CD14-positive monocyte (primary cell): Measurements from ENCODE around the gene NLK. TPM values are rescaled to one million over a fixed set of nuclear protein-coding genes. Genes with fewer than 3 reads are reported as not detected.
A peak's percentile ranks its signal among the peaks of the same experiment; 100 is the strongest.

Experiments used
- DNase-seq, 3 donors: peaks; one replicate each; pipeline ENCODE4 v3.0.0-alpha.2; 2011 to 2022
- H2AFZ ChIP-seq: 2 replicates; pipeline ENCODE4 v1.6.0; 2012; ENCODE audit warnings: mild to moderate bottlenecking, low read depth, low read length, inconsistent platforms; ENCODE audit not compliant: insufficient read depth, poor library complexity, severe bottlenecking
- H3K27ac ChIP-seq, 2 donors: 1 replicate in 1 of 2; 2 replicates in 1 of 2; pipeline ENCODE4 v1.5.1; 2012 to 2013; ENCODE audit warnings: low read length in 2 of 2, control low read depth in 1 of 2, inconsistent platforms in 1 of 2, low read depth in 1 of 2, mild to moderate bottlenecking in 1 of 2
- H3K27me3 ChIP-seq, 2 donors: one replicate each; pipeline versions ENCODE4 v1.6.0 to v1.6.1; 2011 to 2013; ENCODE audit warnings: low read length in 2 of 2; ENCODE audit not compliant: control insufficient read depth in 2 of 2, insufficient read depth in 2 of 2
- H3K36me3 ChIP-seq, 2 donors: replicated peaks in 1 of 2; 1 replicate in 1 of 2; 2 replicates in 1 of 2; pipeline versions ENCODE4 v1.5.1 to v1.6.1; 2012 to 2013; ENCODE audit warnings: low read length in 2 of 2, control low read depth in 1 of 2, inconsistent platforms in 1 of 2, mild to moderate bottlenecking in 1 of 2; ENCODE audit not compliant: insufficient read depth in 2 of 2, control insufficient read depth in 1 of 2
- H3K4me1 ChIP-seq, 2 donors: 1 replicate in 1 of 2; 2 replicates in 1 of 2; pipeline versions ENCODE4 v1.5.1 to v1.6.1; 2012 to 2013; ENCODE audit warnings: low read length in 2 of 2, control low read depth in 1 of 2, inconsistent platforms in 1 of 2, mild to moderate bottlenecking in 1 of 2, moderate library complexity in 1 of 2; ENCODE audit not compliant: insufficient read depth in 2 of 2, control insufficient read depth in 1 of 2
- H3K4me2 ChIP-seq: replicated peaks from 2 replicates; pipeline ENCODE3; 2012; ENCODE audit warnings: low read length, moderate library complexity, mild to moderate bottlenecking; ENCODE audit not compliant: poor library complexity, severe bottlenecking; ENCODE audit errors: extremely low read depth
- H3K4me3 ChIP-seq, 3 experiments: fragments of 200-600 bp in 1 of 3; sonication (generic) in 1 of 3; replicated peaks in 1 of 3; 1 replicate in 2 of 3; 2 replicates in 1 of 3; pipeline ENCODE4 v1.5.1; 2011 to 2013; ENCODE audit warnings: low read length in 3 of 3, mild to moderate bottlenecking in 3 of 3, control low read depth in 2 of 3, low read depth in 2 of 3, inconsistent platforms in 1 of 3, moderate library complexity in 1 of 3
- H3K79me2 ChIP-seq: 2 replicates; pipeline ENCODE4 v1.6.0; 2012; ENCODE audit warnings: mild to moderate bottlenecking, control low read depth, inconsistent platforms, low read length, moderate library complexity; ENCODE audit not compliant: insufficient read depth
- H3K9ac ChIP-seq: 2 replicates; pipeline ENCODE4 v1.6.0; 2017; ENCODE audit warnings: low read length, mild to moderate bottlenecking; ENCODE audit not compliant: insufficient read depth, poor library complexity, severe bottlenecking
- H3K9me3 ChIP-seq, 2 donors: replicated peaks in 1 of 2; 1 replicate in 1 of 2; 2 replicates in 1 of 2; pipeline versions ENCODE4 v1.5.1 to v1.6.1; 2012 to 2013; ENCODE audit warnings: low read length in 2 of 2, control low read depth in 1 of 2; ENCODE audit not compliant: control insufficient read depth in 1 of 2, insufficient read depth in 1 of 2
- H4K20me1 ChIP-seq: 2 replicates; pipeline ENCODE4 v1.6.0; 2012; ENCODE audit warnings: mild to moderate bottlenecking, low read length, control low read depth, moderate library complexity; ENCODE audit not compliant: insufficient read depth
- H3K27ac Mint-ChIP-seq, 7 donors: one replicate each; pipeline ENCODE4 v1.8.0; 2020; ENCODE audit warnings: mild to moderate bottlenecking in 7 of 7, mixed read lengths in 7 of 7, moderate library complexity in 6 of 7, inconsistent platforms in 2 of 7
- H3K27me3 Mint-ChIP-seq, 3 donors: one replicate each; pipeline ENCODE4 v1.8.0; 2021 to 2022; ENCODE audit warnings: low read depth in 3 of 3, mild to moderate bottlenecking in 3 of 3, mixed read lengths in 3 of 3, moderate library complexity in 3 of 3, inconsistent platforms in 1 of 3
- H3K36me3 Mint-ChIP-seq, 2 donors: one replicate each; pipeline ENCODE4 v1.8.0; 2020; ENCODE audit warnings: mixed read lengths in 2 of 2, inconsistent platforms in 1 of 2, mild to moderate bottlenecking in 1 of 2
- H3K4me1 Mint-ChIP-seq: one replicate; pipeline ENCODE4 v1.8.0; 2020; ENCODE audit warnings: mild to moderate bottlenecking, mixed read lengths
- H3K4me3 Mint-ChIP-seq, 2 donors: one replicate each; pipeline ENCODE4 v1.8.0; 2020; ENCODE audit warnings: mild to moderate bottlenecking in 2 of 2, mixed read lengths in 2 of 2, moderate library complexity in 1 of 2
- H3K9me3 Mint-ChIP-seq, 7 donors: one replicate each; pipeline ENCODE4 v1.8.0; 2020 to 2022; ENCODE audit warnings: mixed read lengths in 7 of 7, mild to moderate bottlenecking in 6 of 7, moderate library complexity in 6 of 7, inconsistent platforms in 2 of 7
- CTCF ChIP-seq: fragments of 200-600 bp; IDR thresholded peaks from one replicate; pipeline ENCODE4 v1.8.0; 2022; ENCODE audit warnings: antibody characterized with exemption, mild to moderate bottlenecking
- WGBS: methylation state at CpG from one replicate; pipeline ENCODE4 v1.1.5; 2013; ENCODE audit warnings: missing lambda C conversion rate; ENCODE audit not compliant: insufficient coverage; 5-methylcytosine and 5-hydroxymethylcytosine counted together
- intact Hi-C, 2 donors: fragments of 100-400 bp; cut with micrococcal nuclease; formaldehyde crosslinking; loops; one replicate each; pipeline versions ENCODE4 v1.15.0 to v1.15.1; 2023
- polyA plus RNA-seq, 3 donors: library from polyadenylated mRNA; depleted of rRNA in 1 of 3; unstranded in 2 of 3; stranded (reverse) in 1 of 3; fragments of 300-500 nt in 2 of 3; fragments of >200 nt in 1 of 3; fragmentation: Illumina TruSeq in 2 of 3; gene quantifications; 1 replicate in 2 of 3; 2 replicates in 1 of 3; pipeline ENCODE4 v1.2.3, GENCODE V29; 2012 to 2021

Gene NLK
- polyA plus RNA-seq, 3 donors, result 1.7 to 6.5 (median 2.0) TPM

- Histone ChIP-seq H3K4me2 (no peak overlapping the region), H3K4me1 (peaks cover 16 to 26% of the 10 kb centered on the region in 2 donors), H3K9ac (no peak overlapping the region), H3K79me2 (peaks cover 86% of the 10 kb centered on the region), H3K36me3 (no peaks in the 10 kb centered on the region), H3K27ac (no peak overlapping the region), H4K20me1 (peaks cover 70% of the 10 kb centered on the region), H3K9me3 (no peaks in the 10 kb centered on the region), H3K4me3 (no peak overlapping the region), H2AFZ (no peak overlapping the region), H3K27me3 (no peaks in the 10 kb centered on the region)
- no peak overlapping the region for H3K27ac Mint-ChIP-seq
- H3K4me3 Mint-ChIP-seq, result no peak overlapping the region
- H3K4me1 Mint-ChIP-seq, result peaks cover 43% of the 10 kb centered on the region
- H3K36me3 Mint-ChIP-seq, result peaks cover 14 to 25% of the 10 kb centered on the region in 2 donors
- DNase-seq, result no peak
- WGBS, result no CpG with 5 or more reads among the region's 1 CpG
- no peaks in the 10 kb centered on the region for H3K27me3 Mint-ChIP-seq
- TF ChIP-seq CTCF, result no peak
- no peaks in the 10 kb centered on the region for H3K9me3 Mint-ChIP-seq
- intact Hi-C loops, result loop anchor here (10.0 kb wide), 2 partner anchors 286 to 704 kb away; partner anchors contain the start of genes IFT20 (in 1 of the 2) and TNFAIP1 (in 1 of the 2)
Observed at GRCh38 chr17:28049071-28049470, 6.6 kb downstream of the NLK start.

GRCh38 chr17:28053044-28053670, 10.7 kb downstream of the NLK start:
- H3K36me3 ChIP-seq, result no peaks in the 10 kb centered on the region
- peaks cover 71% of the 10 kb centered on the region for H3K79me2 ChIP-seq
- H4K20me1 ChIP-seq, result peaks cover 58% of the 10 kb centered on the region
- Mint-ChIP-seq H3K9me3 (no peaks in the 10 kb centered on the region), H3K27me3 (no peaks in the 10 kb centered on the region), H3K4me3 (no peak overlapping the region), H3K4me1 (peaks cover 27% of the 10 kb centered on the region), H3K27ac (peak overlapping the region in 1 of 7 donors; percentile 30), H3K36me3 (peaks cover 3 to 11% of the 10 kb centered on the region in 2 donors)
- no peak overlapping the region for H3K4me3 ChIP-seq
- intact Hi-C loops, result no loop called here
- H3K9ac ChIP-seq, result no peak overlapping the region
- no peak for TF ChIP-seq CTCF
- WGBS, result no CpG with 5 or more reads among the region's 3 CpGs
- no peaks in the 10 kb centered on the region for H3K9me3 ChIP-seq
- H2AFZ ChIP-seq, result no peak overlapping the region
- H3K4me1 ChIP-seq, result peaks cover 13 to 15% of the 10 kb centered on the region in 2 donors
- no peak for DNase-seq
- peak overlapping the region in 1 of 2 donors; percentile 28 for H3K27ac ChIP-seq
- H3K27me3 ChIP-seq, result no peaks in the 10 kb centered on the region
- H3K4me2 ChIP-seq, result no peak overlapping the region
